ENCODE measurements around the gene PMPCA.

DNA sequence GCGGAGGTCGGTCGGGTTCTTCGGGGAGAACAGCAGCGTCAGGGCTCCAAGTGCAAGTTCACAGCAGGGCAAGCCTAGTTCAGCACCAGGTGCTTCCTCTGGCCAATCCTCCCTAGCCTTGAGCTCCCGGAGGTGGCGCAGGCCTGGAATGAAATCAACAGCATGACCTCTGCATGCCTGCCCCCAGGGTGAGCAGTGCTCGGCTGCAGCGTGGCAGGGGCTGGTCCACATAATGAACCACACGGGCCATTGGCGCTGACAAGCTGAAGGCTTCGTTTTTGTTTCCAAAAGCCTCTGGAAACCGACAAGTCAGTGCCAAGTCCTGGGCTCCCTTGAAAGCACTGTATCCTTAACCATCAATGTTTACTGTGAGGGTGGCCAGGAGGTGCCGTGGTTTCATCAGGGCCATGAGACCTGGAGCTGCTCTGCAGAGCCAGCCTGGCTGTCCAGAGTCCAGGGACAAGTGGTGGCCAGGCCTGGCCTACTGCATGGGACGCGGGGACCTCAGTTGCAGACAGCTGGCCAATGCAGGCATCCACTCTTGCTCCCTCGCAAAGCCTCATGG lies 31.3 kb downstream of the PMPCA start:
- TF ChIP-seq, protein P1, sequence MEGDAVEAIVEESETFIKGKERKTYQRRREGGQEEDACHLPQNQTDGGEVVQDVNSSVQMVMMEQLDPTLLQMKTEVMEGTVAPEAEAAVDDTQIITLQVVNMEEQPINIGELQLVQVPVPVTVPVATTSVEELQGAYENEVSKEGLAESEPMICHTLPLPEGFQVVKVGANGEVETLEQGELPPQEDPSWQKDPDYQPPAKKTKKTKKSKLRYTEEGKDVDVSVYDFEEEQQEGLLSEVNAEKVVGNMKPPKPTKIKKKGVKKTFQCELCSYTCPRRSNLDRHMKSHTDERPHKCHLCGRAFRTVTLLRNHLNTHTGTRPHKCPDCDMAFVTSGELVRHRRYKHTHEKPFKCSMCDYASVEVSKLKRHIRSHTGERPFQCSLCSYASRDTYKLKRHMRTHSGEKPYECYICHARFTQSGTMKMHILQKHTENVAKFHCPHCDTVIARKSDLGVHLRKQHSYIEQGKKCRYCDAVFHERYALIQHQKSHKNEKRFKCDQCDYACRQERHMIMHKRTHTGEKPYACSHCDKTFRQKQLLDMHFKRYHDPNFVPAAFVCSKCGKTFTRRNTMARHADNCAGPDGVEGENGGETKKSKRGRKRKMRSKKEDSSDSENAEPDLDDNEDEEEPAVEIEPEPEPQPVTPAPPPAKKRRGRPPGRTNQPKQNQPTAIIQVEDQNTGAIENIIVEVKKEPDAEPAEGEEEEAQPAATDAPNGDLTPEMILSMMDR (IDR thresholded peaks at IDR 0.05; ENCODE audit: insufficient read depth, low read length, poor library complexity, severe bottlenecking), result no peak
- no peak for TF ChIP-seq EZH2phosphoT487 (conservative IDR thresholded peaks at IDR 0.05; ENCODE audit: low read length)

Measured in SU-DHL-6 (cell line).